T-helper 17 cell (primary cell): ENCODE measurements around the gene MOGAT1. TPM values are rescaled to one million over a fixed set of nuclear protein-coding genes. Genes with fewer than 3 reads are reported as not detected.
"Not testable (repeated sequence)": the region's sequence is repeated elsewhere in the genome, so short reads cannot be mapped to it uniquely, and the experiment has no call there.

Source experiments
- ATAC-seq: fragments of 150-1000 bp; cut with Tn5 transposase; 2 replicates; pipeline ENCODE4 v1.10.0; 2021; ENCODE audit warnings: mild to moderate bottlenecking, moderate library complexity
- DNase-seq, 3 donors: peaks; one replicate each; pipeline versions ENCODE4 v3.0.0 to v3.0.0-alpha.2; 2020 to 2021
- H3K9me3 ChIP-seq: one replicate; pipeline ENCODE4 v1.7.0; 2013; ENCODE audit warnings: low read length, mild to moderate bottlenecking; ENCODE audit not compliant: control insufficient read depth, poor library complexity, severe bottlenecking
- H3K27ac Mint-ChIP-seq: one replicate; pipeline ENCODE4 v1.8.0; 2022; ENCODE audit warnings: mild to moderate bottlenecking, moderate library complexity, mixed read lengths
- H3K27me3 Mint-ChIP-seq: one replicate; pipeline ENCODE4 v1.8.0; 2022; ENCODE audit warnings: mixed read lengths
- H3K36me3 Mint-ChIP-seq: one replicate; pipeline ENCODE4 v1.8.0; 2022; ENCODE audit warnings: low read depth, mixed read lengths
- H3K4me1 Mint-ChIP-seq: one replicate; pipeline ENCODE4 v1.8.0; 2022; ENCODE audit warnings: mild to moderate bottlenecking, mixed read lengths
- H3K4me3 Mint-ChIP-seq: one replicate; pipeline ENCODE4 v1.8.0; 2022; ENCODE audit warnings: mild to moderate bottlenecking, moderate library complexity, mixed read lengths
- total RNA-seq, 4 donors: library from RNA in 2 of 4; stranded (reverse) in 2 of 4; gene quantifications; one replicate each; pipeline ENCODE4 v1.2.3 and lab custom pipeline; 2022 to 2026

The MOGAT1 gene
- total RNA-seq, 2 donors from 2014 or later: not detected

DNA sequence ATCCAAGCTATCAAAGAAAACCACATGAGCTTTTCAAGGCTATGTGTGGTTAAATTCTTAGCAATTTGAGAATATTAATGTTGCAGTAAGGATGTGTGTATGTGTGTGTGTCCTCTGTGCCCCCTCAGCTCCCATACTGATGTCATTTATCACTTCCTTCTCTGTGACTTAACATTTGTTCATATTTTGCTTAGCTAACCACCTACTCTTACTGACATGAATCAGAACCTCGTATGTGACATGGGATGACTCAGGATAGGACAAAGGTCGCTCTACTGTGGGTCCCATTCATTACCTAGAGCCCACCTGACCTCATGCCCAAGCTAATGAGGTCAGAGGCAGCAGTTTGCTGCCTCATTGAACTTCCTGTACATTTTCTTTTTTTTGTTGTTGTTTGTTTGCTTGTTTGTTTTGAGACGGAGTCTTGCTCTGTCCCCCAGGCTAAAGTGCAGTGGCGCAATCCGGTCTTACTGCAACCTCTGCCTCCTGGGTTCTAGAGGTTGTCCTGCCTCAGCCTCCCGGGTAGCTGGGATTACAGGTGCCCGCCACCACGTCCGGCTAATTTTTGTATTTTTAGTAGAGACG, 36.3 kb downstream of the MOGAT1 start:
- DNase-seq (no peak), ATAC-seq (peak; percentile 55)
- Mint-ChIP-seq H3K27me3 (peaks cover 38% of the 10 kb centered on the region), H3K36me3 (no peaks in the 10 kb centered on the region), H3K27ac (no peak overlapping the region), H3K4me1 (no peaks in the 10 kb centered on the region), H3K4me3 (peak overlapping the region; percentile 7)
- no peaks in the 10 kb centered on the region for H3K9me3 ChIP-seq

DNA sequence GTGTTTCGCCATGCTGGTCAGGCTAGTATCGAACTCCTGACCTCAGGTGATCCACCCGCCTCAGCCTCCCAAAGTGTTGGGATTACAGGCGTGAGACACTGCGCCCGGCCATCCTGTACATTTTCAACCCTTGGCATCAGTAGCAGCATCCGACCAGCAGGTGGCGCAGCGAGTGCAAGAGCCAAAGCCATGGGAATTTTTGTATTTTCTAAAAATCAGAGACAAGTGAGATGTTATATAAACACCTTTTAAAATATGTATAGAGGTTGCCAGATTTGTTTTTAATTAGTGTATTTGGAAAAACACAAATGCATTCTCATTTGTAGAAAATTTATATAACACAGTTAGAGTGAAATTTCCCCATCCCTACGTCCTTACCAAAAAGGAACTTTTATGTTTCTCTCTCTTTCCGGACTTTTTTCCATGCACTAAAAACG, 36.8 kb downstream of the MOGAT1 start:
- Mint-ChIP-seq H3K4me1 (no peaks in the 10 kb centered on the region), H3K27me3 (peaks cover 35% of the 10 kb centered on the region), H3K36me3 (no peaks in the 10 kb centered on the region), H3K27ac (no peak overlapping the region), H3K4me3 (peak overlapping the region; percentile 7)
- ATAC-seq (peak; percentile 77), DNase-seq (peak; percentile 55 to 72 (median 63))
- no peaks in the 10 kb centered on the region for H3K9me3 ChIP-seq

GRCh38 chr2:222709191-222709891, 37.9 kb downstream of the MOGAT1 start:
- no peak overlapping the region for H3K4me3 Mint-ChIP-seq
- DNase-seq (no peak), ATAC-seq (peak; percentile 33)
- H3K4me1 Mint-ChIP-seq: no peaks in the 10 kb centered on the region
- no peaks in the 10 kb centered on the region for H3K36me3 Mint-ChIP-seq
- no peaks in the 10 kb centered on the region for H3K9me3 ChIP-seq
- H3K27ac Mint-ChIP-seq: no peak overlapping the region
- H3K27me3 Mint-ChIP-seq: peaks cover 42% of the 10 kb centered on the region

GRCh38 chr2:222710736-222711135, 39.3 kb downstream of the MOGAT1 start:
- ATAC-seq: no peak
- H3K27ac Mint-ChIP-seq: peak overlapping the region; percentile 43
- H3K4me1 Mint-ChIP-seq: peaks cover 2% of the 10 kb centered on the region
- no peak for DNase-seq
- no peaks in the 10 kb centered on the region for H3K9me3 ChIP-seq
- H3K36me3 Mint-ChIP-seq: peaks cover 2% of the 10 kb centered on the region
- no peak overlapping the region for H3K4me3 Mint-ChIP-seq
- H3K27me3 Mint-ChIP-seq: peaks cover 55% of the 10 kb centered on the region

DNA sequence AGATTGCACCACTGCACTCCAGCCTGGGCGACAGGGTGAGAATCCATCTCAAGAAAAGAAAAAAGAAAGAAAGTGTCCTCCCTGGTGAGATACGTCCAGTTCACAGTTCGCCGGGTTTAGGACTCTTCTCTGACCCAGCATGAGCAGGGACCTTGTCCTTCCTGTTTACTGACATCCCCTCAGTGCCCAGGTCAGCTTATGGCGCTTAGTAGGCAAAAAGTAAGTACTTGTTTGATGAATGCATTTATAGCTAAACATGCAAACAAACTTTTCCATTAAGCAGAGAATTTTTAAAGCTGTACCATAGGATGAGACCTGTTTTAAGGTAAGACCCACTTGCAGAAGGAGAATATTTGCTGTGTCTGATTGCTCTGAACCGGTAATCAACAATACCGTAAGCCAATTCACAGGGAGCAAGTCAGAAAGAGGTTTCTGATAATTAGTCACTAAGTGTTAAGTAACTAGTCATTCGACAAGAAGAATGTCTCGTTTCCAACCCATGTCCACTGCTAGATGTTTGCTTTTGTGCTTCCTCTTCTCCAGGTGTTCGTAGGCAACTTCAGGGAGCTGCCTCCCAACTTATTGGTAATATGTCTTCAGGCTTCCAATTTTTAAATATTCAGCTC, 40.0 kb downstream of the MOGAT1 start:
- H3K9me3 ChIP-seq: no peaks in the 10 kb centered on the region
- peaks cover 61% of the 10 kb centered on the region for H3K27me3 Mint-ChIP-seq
- H3K4me1 Mint-ChIP-seq: peaks cover 2% of the 10 kb centered on the region
- no peak overlapping the region for H3K4me3 Mint-ChIP-seq
- peak overlapping the region; percentile 43 for H3K27ac Mint-ChIP-seq
- H3K36me3 Mint-ChIP-seq: peaks cover 2% of the 10 kb centered on the region
- DNase-seq: no peak
- no peak for ATAC-seq

GRCh38 chr2:222713002-222713401, 41.5 kb downstream of the MOGAT1 start:
- Mint-ChIP-seq H3K4me1 (peaks cover 2% of the 10 kb centered on the region), H3K27ac (no peak overlapping the region)

DNA sequence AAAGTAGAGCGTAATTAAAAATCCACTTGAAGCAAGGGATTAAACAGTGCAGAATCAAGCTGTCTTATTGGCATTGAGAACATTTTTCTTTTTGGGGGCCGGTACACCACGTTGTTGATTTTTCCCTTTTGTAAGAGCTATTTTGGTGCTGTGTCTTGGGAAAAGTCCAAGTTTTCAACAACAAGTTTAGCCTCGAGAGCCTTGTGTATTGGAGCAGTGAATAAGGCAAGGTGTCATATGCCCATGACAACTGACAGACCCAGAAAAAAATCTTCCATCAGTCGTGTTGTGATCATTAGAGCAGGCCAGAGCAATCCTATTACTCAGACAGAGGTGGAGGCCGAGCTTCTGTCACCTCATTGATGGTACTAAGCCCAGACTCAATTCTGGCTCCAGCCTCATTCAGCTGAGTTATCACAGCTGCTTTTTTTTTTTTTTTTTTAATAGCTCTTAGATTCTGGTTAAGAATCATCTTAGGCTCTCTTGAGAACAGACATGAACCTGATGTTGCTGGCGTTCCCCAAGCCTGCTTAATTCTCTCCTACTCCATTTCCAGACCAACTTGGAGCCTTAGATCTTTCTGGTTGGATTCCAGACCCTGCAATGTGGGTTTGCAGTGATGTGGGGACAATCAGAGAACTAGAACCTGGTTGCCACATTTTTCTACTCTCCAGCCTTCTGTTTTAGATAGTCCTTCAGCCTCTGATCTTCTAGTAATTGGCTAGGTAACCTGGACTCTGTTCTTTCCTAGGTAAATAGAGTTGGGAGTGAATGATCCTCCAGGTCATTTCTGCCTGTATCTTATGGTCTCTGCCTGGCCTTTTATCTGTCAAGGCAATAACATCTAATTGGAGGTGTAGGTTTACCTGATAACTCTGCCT, 43.1 kb downstream of the MOGAT1 start:
- H3K4me1 Mint-ChIP-seq: peaks cover 2% of the 10 kb centered on the region
- no peak for DNase-seq
- peaks cover 2% of the 10 kb centered on the region for H3K36me3 Mint-ChIP-seq
- no peaks in the 10 kb centered on the region for H3K9me3 ChIP-seq
- ATAC-seq: no peak
- H3K4me3 Mint-ChIP-seq: no peak overlapping the region
- H3K27me3 Mint-ChIP-seq: peaks cover 44% of the 10 kb centered on the region
- H3K27ac Mint-ChIP-seq: no peak overlapping the region

More at GRCh38 chr2:222713002-222713401, 41.5 kb downstream of the MOGAT1 start:
- H3K9me3 ChIP-seq: no peaks in the 10 kb centered on the region
- ATAC-seq: no peak
- no peak overlapping the region for H3K4me3 Mint-ChIP-seq
- no peak for DNase-seq
- peaks cover 2% of the 10 kb centered on the region for H3K36me3 Mint-ChIP-seq
- H3K27me3 Mint-ChIP-seq: peaks cover 53% of the 10 kb centered on the region

- ATAC-seq (no peak), DNase-seq (no peak)
- Mint-ChIP-seq H3K4me3 (no peak overlapping the region), H3K27ac (no peak overlapping the region), H3K27me3 (peaks cover 40% of the 10 kb centered on the region), H3K4me1 (peaks cover 2% of the 10 kb centered on the region), H3K36me3 (peaks cover 2% of the 10 kb centered on the region)
- H3K9me3 ChIP-seq: no peaks in the 10 kb centered on the region
Observed at GRCh38 chr2:222715742-222716141, 44.3 kb downstream of the MOGAT1 start.

- not testable (repeated sequence) for H3K9me3 ChIP-seq, H3K4me1 Mint-ChIP-seq, H3K36me3 Mint-ChIP-seq, ATAC-seq, DNase-seq, H3K4me3 Mint-ChIP-seq, H3K27ac Mint-ChIP-seq
- peaks cover 16% of the 10 kb centered on the region for H3K27me3 Mint-ChIP-seq
Observed at GRCh38 chr2:222719787-222720186, 48.3 kb downstream of the MOGAT1 start.

- not testable (repeated sequence) for H3K36me3 Mint-ChIP-seq, H3K27ac Mint-ChIP-seq, H3K27me3 Mint-ChIP-seq, H3K4me3 Mint-ChIP-seq, H3K4me1 Mint-ChIP-seq, H3K9me3 ChIP-seq, ATAC-seq, DNase-seq
Observed at GRCh38 chr2:222721597-222721996, 50.1 kb downstream of the MOGAT1 start.

- Mint-ChIP-seq H3K4me1 (no peaks in the 10 kb centered on the region), H3K36me3 (no peaks in the 10 kb centered on the region), H3K27me3 (no peaks in the 10 kb centered on the region), H3K27ac (no peak overlapping the region), H3K4me3 (no peak overlapping the region)
- H3K9me3 ChIP-seq: no peaks in the 10 kb centered on the region
- DNase-seq (no peak), ATAC-seq (no peak)
Observed at GRCh38 chr2:222722327-222722946, 51.0 kb downstream of the MOGAT1 start.

DNA sequence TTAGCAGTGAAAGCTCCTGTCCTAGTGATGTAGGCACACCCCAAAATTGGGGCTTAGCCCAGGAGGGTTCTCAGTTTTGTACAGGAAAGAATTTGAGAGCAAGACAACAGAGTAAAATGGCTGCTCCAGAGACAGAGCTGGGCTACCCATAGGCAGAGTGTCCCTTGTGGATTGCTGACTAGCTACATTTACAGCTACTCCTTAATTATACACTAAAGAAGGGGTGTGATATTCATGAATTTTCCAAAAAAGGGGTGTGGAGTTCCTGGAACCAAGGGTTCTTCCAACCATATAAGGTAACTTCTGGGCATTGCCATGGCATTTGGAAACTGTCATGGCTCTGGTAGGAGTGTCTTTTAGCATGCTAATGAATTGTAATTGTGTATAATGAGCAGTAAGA, 52.8 kb downstream of the MOGAT1 start:
- no peaks in the 10 kb centered on the region for H3K9me3 ChIP-seq
- H3K4me3 Mint-ChIP-seq: no peak overlapping the region
- DNase-seq (no peak), ATAC-seq (no peak)
- H3K27ac Mint-ChIP-seq: no peak overlapping the region
- H3K4me1 Mint-ChIP-seq: no peaks in the 10 kb centered on the region
- peaks cover under 1% of the 10 kb centered on the region for H3K27me3 Mint-ChIP-seq
- H3K36me3 Mint-ChIP-seq: no peaks in the 10 kb centered on the region
